Measurements from ENCODE around the gene TRPV4.

- TF ChIP-seq NBN (IDR thresholded peaks at IDR 0.05) (no peak), CTCF (IDR thresholded peaks at IDR 0.05 in 2 of 3, conservative IDR thresholded peaks at IDR 0.05 in 1 of 3; ENCODE audit: control insufficient read depth in 2 of 3, extremely low read depth in 1 of 3, insufficient read depth in 1 of 3, low read depth in 3 of 3, low read length in 3 of 3) (no peak), NFIC (IDR thresholded peaks at IDR 0.05; ENCODE audit: low read depth, low read length) (no peak), HDAC6 (IDR thresholded peaks at IDR 0.05; ENCODE audit: unreplicated experiment) (no peak), IKZF1 (conservative IDR thresholded peaks at IDR 0.05) (no peak), POLR2A (IDR thresholded peaks at IDR 0.05; ENCODE audit: low read depth, low read length) (no peak), PBX3 (IDR thresholded peaks at IDR 0.05; ENCODE audit: insufficient replicate concordance, low read depth, low read length) (no peak), ELK1 (IDR thresholded peaks at IDR 0.05; ENCODE audit: low read depth, low read length) (no peak), BRCA1 (IDR thresholded peaks at IDR 0.05; ENCODE audit: low read depth, low read length) (no peak), NFYA (IDR thresholded peaks at IDR 0.05; ENCODE audit: borderline replicate concordance, low read depth, low read length) (no peak), E4F1 (IDR thresholded peaks at IDR 0.05; ENCODE audit: borderline replicate concordance, partially characterized antibody) (no peak), RFX5 (IDR thresholded peaks at IDR 0.05; ENCODE audit: low read depth, low read length) (no peak), JUNB (IDR thresholded peaks at IDR 0.05) (no peak), ESRRA (IDR thresholded peaks at IDR 0.05; ENCODE audit: low read length) (no peak)
These were observed 95.0 kb downstream of the TRPV4 start for GRCh38 chr12:109738209-109738608.

Measured in GM12878 (cell line).